Activated naive CD4-positive, alpha-beta T cell treated with Interleukin-2 at 50 U/mL for 16 hours (primary cell): ENCODE measurements around the gene DNAL4.

Source experiments
- DNase-seq: peaks from one replicate; pipeline ENCODE4 v3.0.0-alpha.2; 2020

Gene DNAL4

GRCh38 chr22:38793721-38794466, at the start of gene DNAL4:
Gene DNAL4, minus strand, starts transcription at chr22:38794143. Its CDS starts 11,412 bp downstream, at chr22:38782731.
- peak; percentile 94 for DNase-seq

GRCh38 chr22:38843201-38843656, 49.3 kb upstream of the DNAL4 start:
- peak; percentile 54 for DNase-seq

GRCh38 chr22:38842512-38843200, 48.7 kb upstream of the DNAL4 start:
- DNase-seq, result no peak

- no peak for DNase-seq
Observed at GRCh38 chr22:38841635-38842034, 47.7 kb upstream of the DNAL4 start.

- DNase-seq, result no peak
Observed at GRCh38 chr22:38841211-38841610, 47.3 kb upstream of the DNAL4 start.

- DNase-seq, result no peak
Observed at GRCh38 chr22:38840129-38840528, 46.2 kb upstream of the DNAL4 start.

- no peak for DNase-seq
Observed at GRCh38 chr22:38839686-38840085, 45.7 kb upstream of the DNAL4 start.

- no peak for DNase-seq
Observed at GRCh38 chr22:38837414-38837928, 43.5 kb upstream of the DNAL4 start.

GRCh38 chr22:38835888-38836301, 42.0 kb upstream of the DNAL4 start:
- DNase-seq, result no peak

GRCh38 chr22:38834991-38835390, 41.0 kb upstream of the DNAL4 start:
- DNase-seq, result no peak

GRCh38 chr22:38834215-38834953, 40.4 kb upstream of the DNAL4 start:
- DNase-seq, result no peak

- no peak for DNase-seq
Observed at GRCh38 chr22:38833061-38833460, 39.1 kb upstream of the DNAL4 start.

- DNase-seq, result no peak
Observed at GRCh38 chr22:38832005-38832978, 38.3 kb upstream of the DNAL4 start.

- DNase-seq, result no peak
Observed at GRCh38 chr22:38831166-38831945, 37.4 kb upstream of the DNAL4 start.

GRCh38 chr22:38830845-38831108, 36.8 kb upstream of the DNAL4 start:
- no peak for DNase-seq

GRCh38 chr22:38830026-38830844, 36.3 kb upstream of the DNAL4 start:
- DNase-seq, result no peak

GRCh38 chr22:38829485-38829884, 35.5 kb upstream of the DNAL4 start:
- no peak for DNase-seq

- DNase-seq, result no peak
Observed at GRCh38 chr22:38828616-38829205, 34.8 kb upstream of the DNAL4 start.

GRCh38 chr22:38828191-38828590, 34.2 kb upstream of the DNAL4 start:
- DNase-seq, result no peak

- no peak for DNase-seq
Observed at GRCh38 chr22:38827510-38827909, 33.6 kb upstream of the DNAL4 start.
